Measurements from ENCODE around the gene MTMR3.

Gene MTMR3

DNA sequence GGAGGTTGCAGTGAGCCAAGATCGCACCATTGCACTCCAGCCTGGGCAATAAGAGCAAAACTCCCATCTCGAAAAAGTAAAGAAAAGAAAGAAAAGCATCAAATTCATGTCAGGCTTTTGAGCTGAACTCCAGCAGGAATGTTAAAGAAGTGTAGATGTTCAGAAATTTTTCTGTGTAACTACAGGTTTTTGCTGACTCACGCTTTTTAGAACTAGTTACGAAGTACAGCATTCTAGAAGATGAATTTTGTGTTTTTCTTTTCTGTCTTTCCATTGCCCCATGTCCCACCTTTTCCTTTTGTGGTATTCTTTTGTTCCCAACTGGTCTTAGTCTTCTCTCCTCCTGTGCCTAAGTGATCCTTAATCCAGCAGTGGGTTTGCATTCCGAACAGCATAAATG, 141.3 kb downstream of the MTMR3 start:
- no peak for DNase-seq (ENCODE audit: low read depth in 2 of 2, low spot score in 1 of 2)

DNA sequence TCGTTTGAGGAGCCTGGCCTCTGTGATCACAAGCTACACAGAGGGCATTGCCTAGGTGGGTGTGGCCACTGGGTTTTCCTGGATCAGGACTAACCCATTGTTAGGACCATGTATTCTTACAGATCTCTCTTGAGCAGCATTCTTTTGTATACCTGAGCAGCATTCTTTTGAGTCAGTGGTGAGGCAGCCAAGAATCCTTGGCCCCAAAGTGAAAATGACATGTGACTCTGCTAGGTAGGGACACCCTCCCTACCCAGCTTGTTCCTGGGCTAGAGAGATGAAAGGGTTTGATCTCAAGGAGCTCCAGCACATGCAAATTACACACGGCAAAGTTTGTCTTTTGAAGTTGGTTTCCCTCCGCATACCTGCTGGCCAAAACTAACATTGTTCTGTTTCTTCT, 142.2 kb downstream of the MTMR3 start:
- DNase-seq (ENCODE audit: low read depth in 2 of 2, low spot score in 1 of 2) = no peak

DNA sequence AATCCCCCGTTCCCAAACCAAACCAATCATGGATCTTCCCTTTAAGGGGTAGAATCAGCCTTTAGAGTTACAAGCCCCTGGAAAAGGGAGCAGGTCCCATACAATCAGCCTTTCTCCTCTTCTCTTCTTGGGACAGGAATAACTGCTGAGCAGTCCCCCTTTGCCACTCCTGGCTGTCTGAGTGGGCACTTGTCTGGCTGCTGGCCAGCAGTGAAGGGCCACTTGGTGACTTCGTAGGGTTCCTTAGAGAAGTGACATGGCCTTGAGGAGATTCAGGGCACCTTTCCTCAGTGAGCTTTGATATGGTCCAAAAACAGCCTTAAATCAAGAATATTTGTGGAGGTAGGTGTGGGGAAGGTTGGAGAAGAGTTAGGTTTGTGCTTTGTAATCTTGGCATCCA, 143.8 kb downstream of the MTMR3 start:
- DNase-seq (ENCODE audit: low read depth in 2 of 2, low spot score in 1 of 2) = no peak

DNA sequence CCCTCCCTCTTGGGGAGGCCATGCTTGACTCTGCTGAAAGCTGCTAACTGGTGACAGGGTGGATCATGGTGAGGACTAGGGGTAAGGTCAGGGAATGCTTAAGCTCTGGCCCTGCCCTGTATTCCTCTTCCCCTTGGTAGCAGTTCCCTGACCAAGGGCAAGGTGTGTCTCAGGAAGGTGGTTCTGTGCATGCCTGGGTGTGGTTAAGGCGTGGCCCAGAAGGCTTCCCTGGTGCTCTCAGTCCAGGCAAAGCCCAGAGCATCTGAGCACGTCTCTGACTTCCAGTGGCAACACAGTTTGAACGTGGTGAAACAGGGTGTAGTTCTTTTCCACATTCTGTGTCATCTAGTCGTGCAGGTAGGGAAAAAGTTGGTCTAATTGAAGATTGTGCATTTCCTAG, 144.2 kb downstream of the MTMR3 start:
- no peak for DNase-seq (ENCODE audit: low read depth in 2 of 2, low spot score in 1 of 2)

DNA sequence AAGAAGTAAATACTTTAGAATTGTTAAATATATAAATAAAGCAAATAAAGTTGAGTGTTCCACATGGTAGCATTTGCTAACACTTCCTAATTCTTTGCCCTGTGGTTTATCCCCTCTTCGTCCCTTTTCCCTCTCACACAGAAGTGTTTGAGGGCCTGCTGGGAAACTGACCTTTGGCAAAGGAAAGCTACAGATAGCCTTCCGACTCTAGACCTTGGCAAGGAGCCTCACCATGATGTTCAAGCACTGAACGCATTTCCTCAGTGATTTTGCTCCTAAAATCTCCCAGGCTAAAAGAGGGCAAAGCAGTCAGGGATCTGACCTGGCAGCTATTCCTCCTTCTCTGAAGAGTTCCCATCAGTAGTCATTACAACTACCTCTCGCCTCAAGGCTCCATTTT, 144.8 kb downstream of the MTMR3 start:
- DNase-seq (ENCODE audit: low read depth in 2 of 2, low spot score in 1 of 2) = no peak

DNA sequence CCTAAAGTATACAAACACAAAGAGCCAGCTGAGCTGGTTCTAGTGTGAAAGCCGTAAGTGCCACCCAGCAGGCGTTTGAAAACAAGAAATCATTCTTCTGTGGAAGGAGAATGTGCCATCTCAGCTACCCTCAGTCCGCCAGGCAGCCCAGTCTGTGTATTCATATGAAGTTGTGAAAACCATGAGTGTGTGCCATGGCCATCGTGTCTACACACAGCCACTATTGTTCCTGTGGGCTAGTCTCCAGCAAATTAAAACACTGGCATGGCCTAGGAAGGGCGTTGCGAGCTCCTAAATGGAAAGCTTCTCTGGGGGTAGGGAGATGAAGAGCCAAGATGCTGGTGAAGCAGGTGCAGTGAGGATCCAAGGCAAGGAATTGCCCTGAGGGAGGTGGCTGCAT, 145.8 kb downstream of the MTMR3 start:
- no peak for DNase-seq (ENCODE audit: low read depth in 2 of 2, low spot score in 1 of 2)

DNA sequence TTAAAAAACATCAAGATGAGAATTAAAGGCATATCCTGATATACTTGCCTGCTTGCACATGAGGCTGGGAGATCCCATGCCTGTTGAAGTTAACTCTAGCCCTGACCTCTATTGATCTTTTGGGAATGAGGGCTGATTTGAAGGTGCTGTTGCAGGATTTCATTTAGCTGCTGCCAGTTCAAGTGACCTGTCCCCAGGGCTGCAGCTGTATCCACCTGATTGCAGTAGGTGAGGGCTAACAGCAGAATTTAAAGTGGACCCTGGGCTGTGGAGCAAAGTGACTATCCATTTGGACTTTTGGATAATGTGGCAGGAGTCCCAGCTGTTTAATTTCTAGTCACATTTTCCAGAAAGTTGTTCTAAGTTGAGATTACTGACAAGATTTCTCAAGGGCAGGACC, 146.5 kb downstream of the MTMR3 start:
- DNase-seq (ENCODE audit: low read depth in 2 of 2, low spot score in 1 of 2) = no peak

DNA sequence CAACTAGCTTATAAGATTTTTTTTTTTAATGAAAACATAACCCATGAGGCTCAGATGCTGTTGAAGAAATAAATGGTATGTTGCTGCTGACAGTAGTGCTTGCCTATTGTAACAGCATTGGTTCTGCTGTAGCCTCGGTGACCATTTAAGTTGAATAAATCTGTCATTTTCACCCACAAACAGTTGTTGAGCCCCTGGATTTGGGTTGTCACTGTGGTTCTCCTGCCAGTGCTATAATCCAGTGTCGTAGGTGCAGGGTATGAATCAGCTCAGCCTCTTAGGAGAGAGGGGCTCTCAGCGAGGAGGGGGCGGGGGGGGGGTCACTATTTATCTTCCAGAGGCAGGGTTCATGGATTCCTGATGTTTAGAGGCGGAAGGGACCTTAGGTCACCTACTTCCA, 147.4 kb downstream of the MTMR3 start:
- no peak for DNase-seq (ENCODE audit: low read depth in 2 of 2, low spot score in 1 of 2)

DNA sequence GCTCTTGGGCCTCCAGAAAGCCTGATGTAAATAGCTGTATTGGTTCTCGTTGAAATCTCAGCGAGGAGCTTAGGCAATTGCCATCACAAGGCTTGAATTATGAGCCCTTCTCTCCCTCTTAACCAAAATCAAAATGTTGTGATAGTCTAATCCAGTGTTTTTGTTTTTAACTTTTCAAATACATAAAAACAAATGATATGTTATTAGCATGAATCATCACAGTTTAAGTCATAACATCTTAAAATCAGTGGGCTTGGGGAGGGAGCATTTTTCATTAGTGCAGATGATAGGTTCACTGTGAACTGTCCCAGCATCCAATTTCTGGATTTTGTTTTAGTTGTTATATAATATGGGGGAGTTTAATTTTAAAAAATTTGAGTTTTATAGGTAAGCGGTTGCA, 148.4 kb downstream of the MTMR3 start:
- DNase-seq (ENCODE audit: low read depth in 2 of 2, low spot score in 1 of 2) = no peak

DNA sequence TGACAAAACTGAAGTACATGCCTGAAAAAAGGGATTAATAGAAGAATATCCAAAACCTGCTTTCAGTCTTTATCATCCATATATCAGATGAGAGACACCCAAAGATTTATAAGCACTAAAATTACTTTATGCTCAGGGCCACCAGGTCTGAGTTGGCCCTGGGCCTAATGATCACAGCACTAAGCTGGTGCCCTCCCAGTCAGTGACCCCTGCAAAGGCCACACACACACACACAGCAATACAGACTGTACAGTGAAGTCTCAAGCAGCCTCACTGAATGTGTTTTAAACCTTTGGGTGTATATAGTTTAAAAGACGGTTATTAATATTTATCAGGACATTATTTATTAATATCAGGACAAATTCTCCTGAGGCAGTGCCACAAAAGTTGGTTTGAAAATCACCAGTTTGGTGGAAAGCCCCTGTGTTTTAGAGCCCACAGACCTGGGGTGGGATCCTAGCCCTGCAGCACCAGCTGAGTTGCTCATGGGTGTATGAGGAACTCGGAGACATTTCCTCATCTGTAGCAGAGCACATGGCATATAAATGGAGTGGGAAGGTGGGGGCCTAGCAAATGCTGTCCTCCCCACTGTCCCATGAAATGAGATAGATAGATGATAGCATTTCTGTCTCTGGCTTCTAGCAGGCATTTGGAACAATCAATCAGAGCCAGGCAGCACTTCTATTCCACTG, 148.9 kb downstream of the MTMR3 start:
- DNase-seq (ENCODE audit: low read depth in 2 of 2, low spot score in 1 of 2) = no peak

DNA sequence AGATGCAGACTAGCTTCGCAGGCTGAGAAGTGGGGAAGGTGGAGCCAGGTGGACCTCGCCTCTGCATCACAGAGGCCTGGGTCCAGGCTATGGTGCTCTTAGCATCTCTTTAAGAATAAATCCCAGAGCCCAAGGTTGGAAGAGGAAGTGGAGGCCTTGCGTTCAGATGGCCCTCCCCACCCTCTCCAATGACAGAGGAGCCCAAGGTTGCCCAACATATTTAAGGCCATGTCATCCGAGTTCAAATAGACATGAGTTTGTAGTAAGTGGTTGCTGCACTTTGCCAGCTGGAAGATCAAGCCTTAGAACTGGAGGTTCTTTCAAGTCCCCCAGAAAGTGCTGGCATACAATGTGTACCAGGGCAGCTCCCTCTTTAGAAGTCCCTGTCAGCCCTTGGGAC, 150.2 kb downstream of the MTMR3 start:
- DNase-seq (ENCODE audit: low read depth in 2 of 2, low spot score in 1 of 2) = no peak

DNA sequence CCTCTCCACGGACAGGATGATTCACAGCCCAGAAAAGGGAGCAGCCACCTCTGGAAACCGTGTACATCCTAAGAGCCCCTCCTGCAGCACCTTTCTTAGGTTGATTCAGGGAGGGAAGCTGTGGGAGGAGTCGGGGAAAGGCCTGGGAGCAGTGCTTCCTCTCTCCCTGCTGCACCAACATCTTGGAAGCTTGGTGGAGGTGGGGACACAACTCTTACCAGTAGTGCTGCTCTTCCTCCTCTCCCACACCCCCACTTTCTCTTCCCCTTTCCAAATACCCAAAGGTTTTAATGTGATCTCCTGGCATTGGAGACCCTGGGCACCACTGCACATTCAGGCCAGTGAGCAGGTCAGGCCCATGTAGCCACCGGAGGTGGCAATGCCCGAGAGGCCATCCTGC, 150.9 kb downstream of the MTMR3 start:
- no peak for DNase-seq (ENCODE audit: low read depth in 2 of 2, low spot score in 1 of 2)

DNA sequence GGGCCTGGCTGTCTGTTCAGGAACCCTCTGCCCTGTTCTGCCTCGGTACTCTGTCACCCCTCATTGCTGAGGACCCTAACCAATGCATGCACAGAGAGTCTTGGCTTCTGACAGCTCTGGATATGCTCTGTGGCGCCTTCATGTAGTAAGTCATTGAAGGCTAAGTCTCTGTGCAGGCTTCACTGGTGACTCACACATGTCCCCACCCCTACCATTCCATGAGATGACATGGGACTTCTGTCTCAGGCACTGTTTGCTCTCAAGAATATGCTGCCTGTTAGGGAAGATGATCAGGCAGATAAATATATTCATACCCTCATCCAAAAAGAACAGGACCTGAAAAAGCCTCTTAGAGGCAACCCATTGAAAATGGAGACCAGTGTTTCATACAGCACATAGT, 153.7 kb downstream of the MTMR3 start:
- no peak for DNase-seq (ENCODE audit: low read depth in 2 of 2, low spot score in 1 of 2)

DNA sequence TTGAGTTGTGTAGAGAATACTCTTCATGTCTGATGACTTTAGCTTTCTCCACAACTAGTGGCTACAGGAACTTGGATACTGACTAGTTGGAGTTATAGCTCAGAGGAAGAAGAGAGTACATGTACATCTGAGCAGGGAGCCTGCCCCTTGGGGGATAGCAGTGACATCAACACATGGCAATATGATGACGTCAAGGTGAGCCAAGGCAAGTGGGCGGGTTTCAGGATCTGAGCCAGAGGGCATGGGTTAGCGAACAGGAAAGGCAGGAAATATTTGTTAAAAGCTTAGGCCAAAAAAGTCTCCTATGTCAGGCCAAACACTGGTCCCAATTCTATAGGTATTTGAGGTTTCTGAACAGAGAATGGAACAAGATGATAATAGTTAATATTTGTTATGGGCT, 155.2 kb downstream of the MTMR3 start:
- DNase-seq (ENCODE audit: low read depth in 2 of 2, low spot score in 1 of 2) = no peak

DNA sequence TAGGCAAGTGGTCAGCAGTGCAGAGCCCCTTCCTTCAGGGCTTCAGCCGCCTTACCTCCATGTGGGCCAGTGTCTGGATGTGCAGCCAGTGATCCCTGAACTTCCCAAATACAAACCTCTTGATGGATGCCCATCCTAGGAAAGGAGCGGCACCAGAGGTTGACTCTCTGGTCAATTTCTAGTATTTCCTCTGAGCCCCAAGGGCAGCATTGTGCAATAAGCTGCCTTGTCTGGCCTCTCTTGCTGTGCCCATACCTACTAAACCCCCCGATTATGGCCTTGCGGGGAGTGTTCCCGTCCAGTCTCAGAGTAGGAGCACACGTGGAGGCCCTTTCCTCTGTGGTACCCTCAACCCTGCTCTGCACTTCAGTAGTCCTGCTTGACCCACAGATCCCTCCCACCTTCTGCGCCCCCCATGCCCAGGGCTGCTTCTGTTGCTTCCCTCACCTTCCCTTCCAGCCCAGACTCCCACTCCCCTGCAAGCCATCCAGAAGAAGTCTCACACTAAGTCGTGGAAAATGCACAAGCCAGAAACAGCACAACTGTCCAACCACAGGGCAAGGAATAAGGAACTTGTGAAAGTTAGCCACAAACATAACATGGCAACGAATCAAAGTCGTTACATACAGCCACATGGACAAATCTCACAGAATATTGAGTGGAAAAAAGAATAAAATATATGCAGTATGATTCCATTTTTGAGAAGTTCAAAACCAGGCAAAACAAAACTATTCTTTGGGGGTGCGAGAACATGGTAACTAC, 157.7 kb downstream of the MTMR3 start:
- no peak for DNase-seq (ENCODE audit: low read depth in 2 of 2, low spot score in 1 of 2)

DNA sequence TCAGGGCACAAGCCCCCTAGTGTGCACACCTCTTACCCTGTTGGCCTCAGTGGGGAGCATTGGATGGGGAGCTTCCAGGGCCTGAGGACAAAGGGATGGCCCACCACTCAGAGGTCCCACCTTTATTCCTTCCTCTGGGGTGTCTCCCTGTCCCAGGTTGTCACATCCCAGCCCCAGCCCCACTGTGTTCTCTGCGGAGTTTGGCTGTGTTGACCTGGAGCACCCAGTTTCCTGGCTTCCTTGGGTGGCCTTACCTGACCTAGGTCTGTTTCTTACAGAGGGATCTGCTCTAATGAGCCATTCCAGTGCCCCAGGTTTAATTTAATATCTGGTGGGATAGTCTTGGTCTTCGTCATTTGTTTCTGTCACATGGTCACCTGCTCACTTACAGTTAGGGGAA, 158.5 kb downstream of the MTMR3 start:
- no peak for DNase-seq (ENCODE audit: low read depth in 2 of 2, low spot score in 1 of 2)

DNA sequence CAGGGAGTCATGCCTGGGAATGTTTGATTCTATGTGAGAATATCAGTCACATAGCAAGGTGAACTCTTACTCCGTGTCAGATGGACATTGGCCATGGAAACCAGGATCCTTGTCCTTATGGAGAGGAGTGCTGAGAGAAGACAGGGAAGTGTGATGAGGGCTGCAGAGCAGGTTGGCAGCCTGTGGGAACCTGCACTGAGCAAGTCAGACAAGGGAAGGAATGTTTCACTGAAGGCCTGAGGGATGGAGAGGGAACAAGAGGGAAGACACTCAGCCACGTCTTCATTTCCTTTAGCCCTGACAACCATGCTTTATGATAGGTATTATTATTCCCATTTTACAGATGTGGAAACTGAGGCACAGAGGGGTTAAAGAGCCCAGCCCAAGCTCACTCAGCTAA, 158.9 kb downstream of the MTMR3 start:
- no peak for DNase-seq (ENCODE audit: low read depth in 2 of 2, low spot score in 1 of 2)

DNA sequence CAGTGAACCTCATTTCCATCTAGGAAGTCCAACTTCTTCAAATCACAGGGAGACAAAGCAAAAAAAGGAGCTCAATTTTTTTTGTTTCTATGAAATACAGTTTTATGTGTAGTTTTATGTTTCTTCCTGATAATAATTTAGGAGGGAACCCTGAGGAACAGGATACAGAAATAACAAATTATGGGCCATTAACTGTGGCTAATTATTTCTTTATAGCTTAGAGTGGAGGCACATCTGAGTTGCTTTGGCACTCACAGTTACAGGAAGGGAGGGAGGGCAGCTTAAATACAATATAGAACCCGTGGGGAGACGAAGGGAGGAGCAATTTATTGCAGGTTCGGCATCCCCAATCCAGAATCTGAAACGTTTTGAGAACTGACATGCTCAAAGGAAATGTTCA, 160.2 kb downstream of the MTMR3 start:
- no peak for DNase-seq (ENCODE audit: low read depth in 2 of 2, low spot score in 1 of 2)

DNA sequence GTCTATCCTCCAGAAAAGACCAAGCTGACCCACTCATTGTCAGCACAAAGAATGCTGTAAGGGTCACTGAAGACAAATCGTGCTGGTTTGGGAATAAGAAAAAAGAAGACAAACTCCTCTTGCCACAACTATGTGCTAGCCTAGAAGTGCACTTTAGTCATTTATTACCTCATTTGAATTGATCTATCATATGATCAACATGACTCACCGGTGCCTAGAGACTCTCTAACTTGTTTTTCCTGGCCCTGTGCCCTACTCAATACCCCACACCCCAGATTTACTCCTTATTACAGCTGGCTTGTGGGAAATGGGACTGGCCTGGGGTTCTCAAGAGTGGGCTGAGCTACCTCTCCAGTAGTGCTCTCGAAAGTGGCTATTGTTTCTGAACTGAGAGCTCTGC, 161.4 kb downstream of the MTMR3 start:
- no peak for DNase-seq (ENCODE audit: low read depth in 2 of 2, low spot score in 1 of 2)

DNA sequence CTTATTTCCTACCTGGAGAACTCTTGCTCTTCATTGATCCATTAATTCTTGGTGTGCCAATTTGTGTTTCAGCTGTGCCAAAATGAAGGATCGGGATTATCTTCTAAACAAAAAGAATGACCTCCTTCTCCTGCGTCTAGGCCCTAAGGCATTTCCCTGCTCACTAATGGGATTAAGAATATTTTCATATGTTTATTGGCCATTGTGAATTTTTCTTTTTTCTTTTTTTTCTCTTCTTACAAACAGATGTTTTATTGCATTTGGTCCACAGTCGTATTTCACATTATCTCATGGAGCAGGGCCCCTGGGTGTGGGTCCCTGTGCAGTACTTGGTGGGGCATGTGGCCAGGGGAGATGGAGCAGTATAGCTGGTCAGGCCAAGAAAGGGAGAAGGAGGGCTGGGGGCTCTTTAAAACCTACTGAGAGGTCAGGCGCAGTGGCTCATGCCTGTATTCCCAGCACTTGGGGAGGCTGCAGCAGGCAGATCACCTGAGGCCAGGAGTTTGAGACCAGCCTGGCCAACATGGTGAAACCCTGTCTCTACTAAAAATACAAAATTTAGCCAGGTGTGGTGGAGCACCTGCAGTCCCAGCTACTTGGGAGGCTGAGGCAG, 162.0 kb downstream of the MTMR3 start:
- DNase-seq (ENCODE audit: low read depth in 2 of 2, low spot score in 1 of 2) = no peak

DNA sequence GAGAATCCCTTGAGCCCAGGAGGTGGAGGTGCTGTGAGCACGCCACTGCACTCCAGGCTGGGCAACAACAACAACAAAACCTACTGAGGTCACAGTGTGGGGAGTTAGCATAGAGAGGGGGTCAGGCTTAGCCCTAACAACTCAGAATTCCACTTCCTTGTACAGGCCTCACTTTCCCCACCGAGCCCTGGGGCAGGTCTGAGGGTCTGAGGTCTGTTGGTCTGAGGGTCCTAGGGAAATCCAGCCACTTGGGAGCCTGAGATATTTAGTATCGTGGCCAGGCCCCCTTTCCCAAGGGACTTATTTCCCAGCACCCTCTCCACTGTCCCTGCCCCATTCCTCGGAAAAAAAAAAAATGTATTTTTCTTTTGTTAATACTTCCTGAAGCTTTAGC, 162.5 kb downstream of the MTMR3 start:
- no peak for DNase-seq (ENCODE audit: low read depth in 2 of 2, low spot score in 1 of 2)

DNA sequence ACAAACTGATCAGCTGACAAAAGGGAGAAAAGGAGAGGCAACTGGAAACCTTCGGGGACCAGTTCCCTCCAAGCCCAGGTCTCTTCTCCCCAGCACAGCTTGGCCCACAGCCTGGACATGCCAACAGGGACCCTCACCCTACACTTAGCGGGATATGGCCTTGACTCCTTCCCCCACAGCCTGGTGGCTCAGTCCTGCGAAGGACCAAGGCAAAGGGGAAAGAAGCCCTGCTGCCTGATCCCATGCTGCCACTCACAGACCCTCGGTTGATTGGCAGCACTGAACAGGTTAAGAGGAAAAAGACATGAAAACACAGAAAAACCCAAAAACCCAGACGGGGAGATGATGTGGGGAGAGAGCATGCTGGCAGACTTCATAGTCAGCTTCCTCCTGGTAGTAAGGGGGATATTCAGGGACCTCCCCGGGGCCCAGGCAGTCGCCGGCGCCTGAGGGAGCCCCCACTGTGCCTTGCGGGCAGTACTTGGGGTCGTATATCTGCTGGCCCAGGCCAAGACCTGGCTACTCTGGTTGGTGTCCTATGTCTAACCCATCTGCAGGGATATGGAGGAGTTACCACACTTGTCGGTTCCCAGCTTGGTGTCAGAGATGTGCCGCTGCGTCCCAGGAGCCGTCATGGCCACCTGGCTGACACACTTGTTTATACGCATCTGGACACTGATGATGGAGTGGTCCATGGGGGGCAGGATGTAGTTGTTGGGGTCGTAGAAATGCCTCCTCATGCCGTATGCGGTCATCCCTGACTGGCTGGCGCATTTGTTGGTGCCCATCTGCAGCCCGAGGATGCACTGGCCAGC, 163.1 kb downstream of the MTMR3 start:
- no peak for DNase-seq (ENCODE audit: low read depth in 2 of 2, low spot score in 1 of 2)
